Activated CD4-positive, alpha-beta T cell treated with anti-CD3 and anti-CD28 coated beads for 36 hours (primary cell): ENCODE results near the gene RACGAP1. TPM values are rescaled to one million over a fixed set of nuclear protein-coding genes. Genes with fewer than 3 reads are reported as not detected.
A peak's percentile ranks its signal among the peaks of the same experiment; 100 is the strongest.

ENCODE experiments used
- ATAC-seq: fragments of 200-7000 bp; cut with Tn5 transposase; one replicate; pipeline ENCODE4 v1.10.0; 2021; ENCODE audit warnings: mild to moderate bottlenecking, moderate library complexity
- CTCF ChIA-PET: fragments of 350-600 bp; sonication (Branson Sonifier 250); formaldehyde crosslinking; loops from one replicate; lab custom pipeline; 2021; ENCODE audit warnings: antibody characterized with exemption; lab: Charles Lee
- POLR2A ChIA-PET: fragments of 350-600 bp; sonication (Branson Sonifier 250); formaldehyde crosslinking; loops from one replicate; lab custom pipeline; 2021; ENCODE audit warnings: antibody characterized with exemption, inconsistent platforms; lab: Charles Lee
- DNase-seq: peaks from one replicate; pipeline ENCODE4 v3.0.0-alpha.2; 2020
- H3K27ac Mint-ChIP-seq: one replicate; pipeline ENCODE4 v1.8.0; 2021; ENCODE audit warnings: mixed read lengths
- H3K27me3 Mint-ChIP-seq: one replicate; pipeline ENCODE4 v1.8.0; 2021; ENCODE audit warnings: mixed read lengths
- H3K36me3 Mint-ChIP-seq: one replicate; pipeline ENCODE4 v1.8.0; 2021; ENCODE audit warnings: low read depth, mixed read lengths
- H3K4me1 Mint-ChIP-seq: one replicate; pipeline ENCODE4 v1.8.0; 2021; ENCODE audit warnings: mixed read lengths
- H3K4me3 Mint-ChIP-seq: one replicate; pipeline ENCODE4 v1.8.0; 2021; ENCODE audit warnings: mild to moderate bottlenecking, moderate library complexity, mixed read lengths
- H3K9me3 Mint-ChIP-seq: one replicate; pipeline ENCODE4 v1.8.0; 2021; ENCODE audit warnings: low read depth, mixed read lengths
- intact Hi-C, 2 experiments: fragments of 100-400 bp; cut with DNase I in 1 of 2; cut with micrococcal nuclease in 1 of 2; formaldehyde crosslinking; loops; one replicate each; pipeline versions ENCODE4 v1.14.2 to v1.15.1; 2022 to 2024; cut with DNase I, micrococcal nuclease
- total RNA-seq, 2 experiments: library from RNA; stranded (reverse); gene quantifications; one replicate each; pipeline ENCODE4 v1.2.3, GENCODE V29; 2021

The RACGAP1 gene
- total RNA-seq, 2 experiments from 2014 or later = 99.7 to 118 TPM

GRCh38 chr12:50016501-50017475 is 8.5 kb downstream of the RACGAP1 start:
- H3K4me3 Mint-ChIP-seq = no peak overlapping the region
- H3K4me1 Mint-ChIP-seq = peaks cover 11% of the 10 kb centered on the region
- no peaks in the 10 kb centered on the region for H3K27me3 Mint-ChIP-seq
- ATAC-seq (no peak), DNase-seq (no peak)
- no peaks in the 10 kb centered on the region for H3K9me3 Mint-ChIP-seq
- peaks cover 32% of the 10 kb centered on the region for H3K36me3 Mint-ChIP-seq
- CTCF ChIA-PET = interaction anchor here (0.6 to 3.7 kb wide), 8 partner anchors 10 to 136 kb away, joined by 3 to 18 read pairs (median 4); no protein-coding TSS in a partner anchor
- no peak overlapping the region for H3K27ac Mint-ChIP-seq
- POLR2A ChIA-PET = no interaction called here
- intact Hi-C loops = no loop called here

DNA sequence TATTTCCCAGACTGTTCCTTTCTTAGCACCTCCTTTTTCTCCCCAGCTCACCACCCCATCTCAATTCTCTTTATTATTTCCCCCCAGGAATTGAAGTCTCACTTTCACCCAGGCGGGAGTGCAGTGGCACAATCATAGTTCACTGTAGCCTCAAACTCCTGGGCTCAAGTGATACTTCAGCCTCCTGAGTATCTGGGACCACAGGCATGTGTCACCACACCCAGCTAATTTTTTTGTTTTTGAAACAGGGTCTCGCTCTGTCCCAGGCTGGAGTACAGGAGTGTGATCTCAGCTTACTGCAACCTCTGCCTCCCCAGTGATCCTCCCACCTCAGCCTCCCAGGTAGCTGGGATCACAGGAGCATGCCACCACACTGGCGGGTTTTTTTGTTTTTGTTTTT is 11.0 kb downstream of the RACGAP1 start:
- Mint-ChIP-seq H3K36me3 (peaks cover 35% of the 10 kb centered on the region), H3K4me1 (peaks cover 9% of the 10 kb centered on the region), H3K27me3 (no peaks in the 10 kb centered on the region), H3K9me3 (no peaks in the 10 kb centered on the region), H3K27ac (no peak overlapping the region), H3K4me3 (no peak overlapping the region)
- CTCF ChIA-PET = interaction anchor here (0.6 to 1.4 kb wide), 7 partner anchors 10 to 72 kb away, joined by 3 to 5 read pairs (median 3); no protein-coding TSS in a partner anchor
- DNase-seq (no peak), ATAC-seq (no peak)
- intact Hi-C loops = no loop called here
- POLR2A ChIA-PET = no interaction called here

- Mint-ChIP-seq H3K27ac (no peak overlapping the region), H3K9me3 (no peaks in the 10 kb centered on the region), H3K4me3 (no peak overlapping the region), H3K36me3 (peaks cover 31% of the 10 kb centered on the region), H3K27me3 (no peaks in the 10 kb centered on the region), H3K4me1 (peaks cover 9% of the 10 kb centered on the region)
- ChIA-PET CTCF (interaction anchor here (0.6 to 1.4 kb wide), 8 partner anchors 26 to 120 kb away, joined by 3 to 5 read pairs (median 3); no protein-coding TSS in a partner anchor), POLR2A (no interaction called here)
- no peak for DNase-seq
- intact Hi-C loops = no loop called here
- ATAC-seq = peak; percentile 55
These were observed 11.7 kb downstream of the RACGAP1 start for GRCh38 chr12:50013361-50014147.

GRCh38 chr12:50006754-50007442 is 18.4 kb downstream of the RACGAP1 start:
- intact Hi-C loops = no loop called here

GRCh38 chr12:50006280-50006679 is 19.0 kb downstream of the RACGAP1 start:
- POLR2A ChIA-PET = no interaction called here
- Mint-ChIP-seq H3K36me3 (peaks cover 52% of the 10 kb centered on the region), H3K27ac (no peak overlapping the region)

More at GRCh38 chr12:50006754-50007442, 18.4 kb downstream of the RACGAP1 start:
- H3K27ac Mint-ChIP-seq = no peak overlapping the region
- H3K4me1 Mint-ChIP-seq = peaks cover 10% of the 10 kb centered on the region
- H3K36me3 Mint-ChIP-seq = peaks cover 48% of the 10 kb centered on the region
- POLR2A ChIA-PET = no interaction called here
- no peaks in the 10 kb centered on the region for H3K27me3 Mint-ChIP-seq
- H3K4me3 Mint-ChIP-seq = no peak overlapping the region
- no peaks in the 10 kb centered on the region for H3K9me3 Mint-ChIP-seq
- DNase-seq (no peak), ATAC-seq (no peak)
- CTCF ChIA-PET = interaction anchor here (0.8 to 3.3 kb wide), 8 partner anchors 10 to 64 kb away, joined by 3 to 16 read pairs (median 5); no protein-coding TSS in a partner anchor

GRCh38 chr12:50005175-50005574 is 20.1 kb downstream of the RACGAP1 start:
- Mint-ChIP-seq H3K36me3 (peaks cover 51% of the 10 kb centered on the region), H3K4me3 (no peak overlapping the region), H3K27me3 (no peaks in the 10 kb centered on the region), H3K9me3 (no peaks in the 10 kb centered on the region), H3K4me1 (peaks cover 10% of the 10 kb centered on the region), H3K27ac (no peak overlapping the region)
- no peak for DNase-seq
- intact Hi-C loops = no loop called here
- no peak for ATAC-seq
- ChIA-PET CTCF (interaction anchor here (0.6 to 2.2 kb wide), 4 partner anchors 38 to 186 kb away, joined by 3 to 16 read pairs (median 4); no protein-coding TSS in a partner anchor), POLR2A (no interaction called here)

More at GRCh38 chr12:50006280-50006679, 19.0 kb downstream of the RACGAP1 start:
- H3K4me3 Mint-ChIP-seq = no peak overlapping the region
- H3K4me1 Mint-ChIP-seq = peaks cover 10% of the 10 kb centered on the region
- ATAC-seq (peak; percentile 26), DNase-seq (no peak)
- H3K9me3 Mint-ChIP-seq = no peaks in the 10 kb centered on the region
- no peaks in the 10 kb centered on the region for H3K27me3 Mint-ChIP-seq
- CTCF ChIA-PET = interaction anchor here (0.8 to 2.2 kb wide), 7 partner anchors 10 to 64 kb away, joined by 3 to 16 read pairs (median 4); no protein-coding TSS in a partner anchor
- intact Hi-C loops = no loop called here

GRCh38 chr12:50004696-50005095 is 20.6 kb downstream of the RACGAP1 start:
- Mint-ChIP-seq H3K4me3 (no peak overlapping the region), H3K27me3 (no peaks in the 10 kb centered on the region), H3K9me3 (no peaks in the 10 kb centered on the region), H3K4me1 (peaks cover 10% of the 10 kb centered on the region), H3K27ac (no peak overlapping the region), H3K36me3 (peaks cover 50% of the 10 kb centered on the region)
- CTCF ChIA-PET = interaction anchor here (0.6 to 2.2 kb wide), 6 partner anchors 35 to 186 kb away, joined by 3 to 16 read pairs (median 4); no protein-coding TSS in a partner anchor
- POLR2A ChIA-PET = no interaction called here
- no peak for ATAC-seq
- no peak for DNase-seq
- intact Hi-C loops = no loop called here

DNA sequence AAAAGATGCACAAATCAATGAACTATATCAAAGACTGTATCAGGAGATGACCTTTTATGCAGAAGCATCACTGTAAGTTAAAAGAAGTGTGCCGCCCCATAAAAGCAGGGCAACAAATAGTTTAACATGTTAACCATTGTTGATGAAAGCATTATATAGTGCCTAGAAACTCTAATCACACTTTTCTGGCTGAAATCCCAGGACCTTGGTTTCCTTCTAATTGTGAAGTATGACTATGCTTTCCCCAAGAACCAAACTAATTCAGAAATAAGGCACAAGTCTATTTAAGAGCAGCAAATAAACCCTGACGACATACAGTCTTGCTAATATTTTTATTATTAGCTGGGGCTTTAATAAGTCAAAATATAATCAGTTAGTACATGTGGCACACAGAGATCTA is 21.7 kb downstream of the RACGAP1 start:
- POLR2A ChIA-PET = no interaction called here
- DNase-seq (no peak), ATAC-seq (no peak)
- intact Hi-C loops = no loop called here
- Mint-ChIP-seq H3K4me3 (no peak overlapping the region), H3K9me3 (no peaks in the 10 kb centered on the region), H3K27ac (no peak overlapping the region), H3K27me3 (no peaks in the 10 kb centered on the region), H3K4me1 (peaks cover 10% of the 10 kb centered on the region), H3K36me3 (peaks cover 56% of the 10 kb centered on the region)
- CTCF ChIA-PET = interaction anchor here (0.9 to 1.6 kb wide), 7 partner anchors 20 to 86 kb away, joined by 3 to 5 read pairs (median 4); no protein-coding TSS in a partner anchor

DNA sequence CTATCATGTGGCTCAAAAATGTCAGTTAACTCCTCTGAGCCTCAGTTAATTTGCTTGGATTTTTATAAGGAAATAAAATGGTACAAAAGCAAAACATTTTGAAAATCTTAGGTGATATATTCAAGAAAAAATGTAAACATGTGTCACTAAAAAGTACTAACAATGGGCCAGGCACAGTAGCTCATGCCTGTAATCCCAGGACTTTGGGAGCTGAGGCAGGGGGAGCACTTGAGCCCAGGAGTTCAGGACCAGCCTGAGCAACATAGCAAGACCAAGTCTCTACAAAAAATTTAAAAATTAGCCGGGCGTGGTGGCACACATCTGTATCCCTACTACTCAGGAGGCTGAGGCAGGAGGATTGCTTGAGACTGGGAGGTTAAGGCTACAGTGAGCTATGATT is 26.8 kb downstream of the RACGAP1 start:
- Mint-ChIP-seq H3K27me3 (no peaks in the 10 kb centered on the region), H3K27ac (no peak overlapping the region), H3K36me3 (peaks cover 55% of the 10 kb centered on the region), H3K4me1 (no peaks in the 10 kb centered on the region), H3K4me3 (no peak overlapping the region), H3K9me3 (no peaks in the 10 kb centered on the region)
- intact Hi-C loops = no loop called here
- no peak for DNase-seq
- CTCF ChIA-PET = no interaction called here
- ATAC-seq = no peak
- POLR2A ChIA-PET = no interaction called here

- no peak for ATAC-seq
- intact Hi-C loops = no loop called here
- Mint-ChIP-seq H3K4me1 (peaks cover 6% of the 10 kb centered on the region), H3K36me3 (peaks cover 53% of the 10 kb centered on the region), H3K9me3 (no peaks in the 10 kb centered on the region), H3K27me3 (no peaks in the 10 kb centered on the region), H3K4me3 (no peak overlapping the region), H3K27ac (no peak overlapping the region)
- no peak for DNase-seq
- POLR2A ChIA-PET = no interaction called here
- CTCF ChIA-PET = interaction anchor here (0.6 to 3.7 kb wide), 7 partner anchors 23 to 147 kb away, joined by 3 to 16 read pairs (median 3); partner anchors contain the start of gene RACGAP1
These were observed 35.0 kb downstream of the RACGAP1 start for GRCh38 chr12:49990273-49990672.
